ENCODE measurements around the gene MCU. TPM values are rescaled to one million over a fixed set of nuclear protein-coding genes. Genes with fewer than 3 reads are reported as not detected.

MCU gene
- total RNA-seq, 1 experiment from 2014 or later, result 26.8 TPM

GRCh38 chr10:72910705-72911104, 218.8 kb downstream of the MCU start:
- no TSS peak for BruUV-seq (replicated peaks)
- intact Hi-C loops (cut with micrococcal nuclease), result no loop called here
- ATAC-seq, result no peak

More at GRCh38 chr10:72910705-72911104, 218.8 kb downstream of the MCU start:
- no peaks in the 10 kb centered on the region for H3K79me2 ChIP-seq (ENCODE audit: insufficient read depth, low read length)
- H3K36me3 ChIP-seq (ENCODE audit: control insufficient read depth in 1 of 2, insufficient read depth in 2 of 2, low read length in 2 of 2), result no peaks in the 10 kb centered on the region
- no peak overlapping the region for H3K27ac ChIP-seq (ENCODE audit: low read depth, low read length)
- POLR2A ChIA-PET, result no interaction called here
- no peaks in the 10 kb centered on the region for H3K9me3 ChIP-seq (ENCODE audit: control insufficient read depth in 1 of 2, insufficient read depth in 1 of 2, low read depth in 1 of 2, low read length in 2 of 2)
- RAD21 ChIA-PET (ENCODE audit: low non-redundant PET in 1 of 2, low total read pairs in 2 of 2, uncharacterized antibody in 2 of 2, unreplicated experiment in 2 of 2), result no interaction called here
- no peak overlapping the region for H3K4me3 ChIP-seq (replicated peaks in 1 of 2; ENCODE audit: low read depth in 1 of 2, low read length in 2 of 2)
- DNase-seq (ENCODE audit: low read depth, low spot score), result no peak
- no peak overlapping the region for H3K9ac ChIP-seq (ENCODE audit: low read length)
- TF ChIP-seq EZH2 (IDR thresholded peaks at IDR 0.05) (no peak), FOSL1 (IDR thresholded peaks at IDR 0.05; ENCODE audit: low read depth) (no peak), EZH2phosphoT487 (IDR thresholded peaks at IDR 0.05; ENCODE audit: borderline replicate concordance) (no peak), POLR2A (IDR thresholded peaks at IDR 0.05; ENCODE audit: borderline replicate concordance, extremely low read depth, insufficient read depth, insufficient read length) (no peak), JUND (IDR thresholded peaks at IDR 0.05) (no peak), CEBPB (IDR thresholded peaks at IDR 0.05; ENCODE audit: low read depth) (no peak), POLR2AphosphoS5 (IDR thresholded peaks at IDR 0.05; ENCODE audit: low read depth, low read length) (no peak), ELF1 (IDR thresholded peaks at IDR 0.05; ENCODE audit: borderline replicate concordance, low read depth) (no peak), CTCF (IDR thresholded peaks at IDR 0.05 in 2 of 3, conservative IDR thresholded peaks at IDR 0.05 in 1 of 3; ENCODE audit: borderline replicate concordance in 1 of 3, insufficient read depth in 1 of 3, low read depth in 2 of 3, low read length in 2 of 3) (no peak), ZBTB33 (IDR thresholded peaks at IDR 0.05; ENCODE audit: extremely low read depth, insufficient replicate concordance, low read length) (no peak), SP1 (IDR thresholded peaks at IDR 0.05; ENCODE audit: low read depth) (no peak)
- H3K4me2 ChIP-seq (ENCODE audit: low read length), result no peak overlapping the region
- no peaks in the 10 kb centered on the region for H3K27me3 ChIP-seq (ENCODE audit: insufficient read depth, low read length)
- H3K9me2 ChIP-seq (ENCODE audit: insufficient read depth), result no peaks in the 10 kb centered on the region
- H2AFZ ChIP-seq (ENCODE audit: low read depth, low read length, poor library complexity, severe bottlenecking), result no peak overlapping the region
- H4K20me1 ChIP-seq (ENCODE audit: insufficient read depth), result no peaks in the 10 kb centered on the region
- CTCF ChIA-PET, result no interaction called here
- H3K4me1 ChIP-seq (ENCODE audit: control insufficient read depth in 1 of 2, insufficient read depth in 2 of 2, low read length in 2 of 2), result no peaks in the 10 kb centered on the region

Data from HCT116 (cell line).